ENCODE measurements around the gene BRIX1. TPM values are rescaled to one million over a fixed set of nuclear protein-coding genes. Genes with fewer than 3 reads are reported as not detected.

Gene BRIX1
- total and polyA plus RNA-seq, 2 of the 13 experiments (the other 11 are each of a cell fraction or from before 2014, with no cell fraction given): 23.6 to 78.4 TPM

- no peak overlapping the region for H3K9ac ChIP-seq (ENCODE audit: insufficient read depth, low read depth, low read length)
- in situ Hi-C loops (cut with HindIII; ENCODE audit: extremely low pct_ligation_motif_present, low pct_unique_long_range_greater_than_20kb): loop anchor here (5.0 kb wide), 1 partner anchor 412 kb away; no protein-coding TSS in a partner anchor
- FAIRE-seq (no peak), ATAC-seq (no peak), DNase-seq (ENCODE audit: low spot score) (no peak)
- H3K36me3 ChIP-seq (replicated peaks in 1 of 2; ENCODE audit: control insufficient read depth in 1 of 2, insufficient read depth in 2 of 2, low read length in 2 of 2): no peaks in the 10 kb centered on the region
- H2AFZ ChIP-seq (ENCODE audit: low read length): no peak overlapping the region
- H3K4me1 ChIP-seq (ENCODE audit: insufficient read depth, low read length): no peaks in the 10 kb centered on the region
- ChIA-PET POLR2A (no interaction called here), CTCF (ENCODE audit: low intra/inter-chr PET ratio, low total read pairs) (interaction anchor here (1.4 to 3.6 kb wide), 4 partner anchors 374 to 424 kb away, joined by 3 to 20 read pairs (median 13); no protein-coding TSS in a partner anchor)
- no TSS peak for BruUV-seq (replicated peaks)
- H3K4me3 ChIP-seq (replicated peaks in 1 of 3; ENCODE audit: insufficient read depth in 1 of 3, low read depth in 2 of 3, low read length in 3 of 3): no peak overlapping the region
- H3K27ac ChIP-seq (ENCODE audit: extremely low read length, insufficient read depth, low read length): no peak overlapping the region
- TF ChIP-seq THAP7 (CRISPR knock-in tag; IDR thresholded peaks at IDR 0.05) (no peak), EEA1 (CRISPR knock-in tag; IDR thresholded peaks at IDR 0.05; ENCODE audit: borderline replicate concordance) (no peak), IRF9 (CRISPR knock-in tag; IDR thresholded peaks at IDR 0.05; ENCODE audit: borderline replicate concordance) (no peak), SP2 (CRISPR knock-in tag; IDR thresholded peaks at IDR 0.05) (no peak), YY1 (IDR thresholded peaks at IDR 0.05; ENCODE audit: insufficient read depth, insufficient replicate concordance, low read depth, low read length) (no peak), PCBP2 (optimal IDR thresholded peaks at IDR 0.05; ENCODE audit: low read depth, low read length, poor library complexity, severe bottlenecking) (no peak), NONO (IDR thresholded peaks at IDR 0.05) (no peak), NONO (CRISPR knock-in tag; conservative IDR thresholded peaks at IDR 0.05) (no peak), FOXK1 (CRISPR knock-in tag; IDR thresholded peaks at IDR 0.05; ENCODE audit: borderline replicate concordance, low read depth) (no peak), SIN3B (IDR thresholded peaks at IDR 0.05; ENCODE audit: low read length) (no peak), SKIL (CRISPR knock-in tag; IDR thresholded peaks at IDR 0.05; ENCODE audit: borderline replicate concordance) (no peak), GZF1 (CRISPR knock-in tag; IDR thresholded peaks at IDR 0.05) (no peak), ZHX1 (CRISPR knock-in tag; IDR thresholded peaks at IDR 0.05; ENCODE audit: low read depth) (no peak), MLX (CRISPR knock-in tag; IDR thresholded peaks at IDR 0.05) (no peak)
- no peaks in the 10 kb centered on the region for H3K79me2 ChIP-seq (ENCODE audit: insufficient read depth, low read length)
- no peaks in the 10 kb centered on the region for H3K27me3 ChIP-seq (ENCODE audit: control insufficient read depth in 1 of 2, insufficient read depth in 2 of 2, low read length in 2 of 2)
- H4K20me1 ChIP-seq (ENCODE audit: insufficient read depth, low read length): no peaks in the 10 kb centered on the region
- no peak overlapping the region for H3K4me2 ChIP-seq (ENCODE audit: low read depth, low read length)
- WGBS (ENCODE audit: low lambda C conversion rate): 88% methylated on average over 2 of the region's 2 CpGs
- no peaks in the 10 kb centered on the region for H3K9me3 ChIP-seq (ENCODE audit: low read length)
- intact Hi-C loops (cut with micrococcal nuclease; ENCODE audit: unreplicated experiment): loop anchor here (2.0 kb wide), 1 partner anchor 242 kb away; the partner anchor contains the start of gene RAI14
Observed at GRCh38 chr5:34899066-34899465, 16.4 kb upstream of the BRIX1 start.

Measured in HepG2 (cell line).